ENCODE results near the gene FREM3. TPM values are rescaled to one million over a fixed set of nuclear protein-coding genes. Genes with fewer than 3 reads are reported as not detected.

The FREM3 gene
- total RNA-seq, 1 experiment from 2014 or later, result 0.15 TPM

DNA sequence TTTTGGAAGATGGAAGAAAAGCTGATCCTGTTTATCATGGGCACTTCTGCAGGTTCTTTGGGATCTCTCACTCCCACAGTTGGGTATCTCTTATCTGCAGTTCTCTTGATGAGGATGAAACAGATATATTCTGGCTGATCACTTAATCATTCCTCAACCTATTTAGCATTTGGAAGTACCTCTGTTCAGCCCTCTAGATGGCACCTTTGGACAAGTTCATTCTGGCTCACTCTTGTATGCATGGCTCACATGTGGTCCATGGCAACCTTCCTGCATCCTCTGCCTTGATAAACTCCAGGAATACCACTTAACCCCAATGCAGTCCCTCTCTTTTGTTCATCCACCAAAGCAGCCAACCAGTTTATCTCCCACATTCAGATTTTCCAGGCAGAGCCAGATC, 112.8 kb downstream of the FREM3 start (continued):
- TF ChIP-seq, protein P1, sequence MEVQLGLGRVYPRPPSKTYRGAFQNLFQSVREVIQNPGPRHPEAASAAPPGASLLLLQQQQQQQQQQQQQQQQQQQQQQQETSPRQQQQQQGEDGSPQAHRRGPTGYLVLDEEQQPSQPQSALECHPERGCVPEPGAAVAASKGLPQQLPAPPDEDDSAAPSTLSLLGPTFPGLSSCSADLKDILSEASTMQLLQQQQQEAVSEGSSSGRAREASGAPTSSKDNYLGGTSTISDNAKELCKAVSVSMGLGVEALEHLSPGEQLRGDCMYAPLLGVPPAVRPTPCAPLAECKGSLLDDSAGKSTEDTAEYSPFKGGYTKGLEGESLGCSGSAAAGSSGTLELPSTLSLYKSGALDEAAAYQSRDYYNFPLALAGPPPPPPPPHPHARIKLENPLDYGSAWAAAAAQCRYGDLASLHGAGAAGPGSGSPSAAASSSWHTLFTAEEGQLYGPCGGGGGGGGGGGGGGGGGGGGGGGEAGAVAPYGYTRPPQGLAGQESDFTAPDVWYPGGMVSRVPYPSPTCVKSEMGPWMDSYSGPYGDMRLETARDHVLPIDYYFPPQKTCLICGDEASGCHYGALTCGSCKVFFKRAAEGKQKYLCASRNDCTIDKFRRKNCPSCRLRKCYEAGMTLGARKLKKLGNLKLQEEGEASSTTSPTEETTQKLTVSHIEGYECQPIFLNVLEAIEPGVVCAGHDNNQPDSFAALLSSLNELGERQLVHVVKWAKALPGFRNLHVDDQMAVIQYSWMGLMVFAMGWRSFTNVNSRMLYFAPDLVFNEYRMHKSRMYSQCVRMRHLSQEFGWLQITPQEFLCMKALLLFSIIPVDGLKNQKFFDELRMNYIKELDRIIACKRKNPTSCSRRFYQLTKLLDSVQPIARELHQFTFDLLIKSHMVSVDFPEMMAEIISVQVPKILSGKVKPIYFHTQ (CRISPR knock-in tag; IDR thresholded peaks at IDR 0.05), result no peak
- TF ChIP-seq, protein P2, sequence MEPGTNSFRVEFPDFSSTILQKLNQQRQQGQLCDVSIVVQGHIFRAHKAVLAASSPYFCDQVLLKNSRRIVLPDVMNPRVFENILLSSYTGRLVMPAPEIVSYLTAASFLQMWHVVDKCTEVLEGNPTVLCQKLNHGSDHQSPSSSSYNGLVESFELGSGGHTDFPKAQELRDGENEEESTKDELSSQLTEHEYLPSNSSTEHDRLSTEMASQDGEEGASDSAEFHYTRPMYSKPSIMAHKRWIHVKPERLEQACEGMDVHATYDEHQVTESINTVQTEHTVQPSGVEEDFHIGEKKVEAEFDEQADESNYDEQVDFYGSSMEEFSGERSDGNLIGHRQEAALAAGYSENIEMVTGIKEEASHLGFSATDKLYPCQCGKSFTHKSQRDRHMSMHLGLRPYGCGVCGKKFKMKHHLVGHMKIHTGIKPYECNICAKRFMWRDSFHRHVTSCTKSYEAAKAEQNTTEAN (CRISPR knock-in tag; IDR thresholded peaks at IDR 0.05), result no peak
- TF ChIP-seq, protein P3, sequence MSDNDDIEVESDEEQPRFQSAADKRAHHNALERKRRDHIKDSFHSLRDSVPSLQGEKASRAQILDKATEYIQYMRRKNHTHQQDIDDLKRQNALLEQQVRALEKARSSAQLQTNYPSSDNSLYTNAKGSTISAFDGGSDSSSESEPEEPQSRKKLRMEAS (CRISPR knock-in tag; IDR thresholded peaks at IDR 0.05), result no peak
- TF ChIP-seq RELA (CRISPR knock-in tag; IDR thresholded peaks at IDR 0.05; ENCODE audit: borderline replicate concordance), result no peak
- TF ChIP-seq ZNF219 (CRISPR knock-in tag; IDR thresholded peaks at IDR 0.05; ENCODE audit: borderline replicate concordance), result no peak
- TF ChIP-seq NR3C1 (CRISPR knock-in tag; conservative IDR thresholded peaks at IDR 0.05; ENCODE audit: low read depth), result no peak
- no peak for TF ChIP-seq MYBL2 (CRISPR knock-in tag; IDR thresholded peaks at IDR 0.05)
- TF ChIP-seq, protein P4, sequence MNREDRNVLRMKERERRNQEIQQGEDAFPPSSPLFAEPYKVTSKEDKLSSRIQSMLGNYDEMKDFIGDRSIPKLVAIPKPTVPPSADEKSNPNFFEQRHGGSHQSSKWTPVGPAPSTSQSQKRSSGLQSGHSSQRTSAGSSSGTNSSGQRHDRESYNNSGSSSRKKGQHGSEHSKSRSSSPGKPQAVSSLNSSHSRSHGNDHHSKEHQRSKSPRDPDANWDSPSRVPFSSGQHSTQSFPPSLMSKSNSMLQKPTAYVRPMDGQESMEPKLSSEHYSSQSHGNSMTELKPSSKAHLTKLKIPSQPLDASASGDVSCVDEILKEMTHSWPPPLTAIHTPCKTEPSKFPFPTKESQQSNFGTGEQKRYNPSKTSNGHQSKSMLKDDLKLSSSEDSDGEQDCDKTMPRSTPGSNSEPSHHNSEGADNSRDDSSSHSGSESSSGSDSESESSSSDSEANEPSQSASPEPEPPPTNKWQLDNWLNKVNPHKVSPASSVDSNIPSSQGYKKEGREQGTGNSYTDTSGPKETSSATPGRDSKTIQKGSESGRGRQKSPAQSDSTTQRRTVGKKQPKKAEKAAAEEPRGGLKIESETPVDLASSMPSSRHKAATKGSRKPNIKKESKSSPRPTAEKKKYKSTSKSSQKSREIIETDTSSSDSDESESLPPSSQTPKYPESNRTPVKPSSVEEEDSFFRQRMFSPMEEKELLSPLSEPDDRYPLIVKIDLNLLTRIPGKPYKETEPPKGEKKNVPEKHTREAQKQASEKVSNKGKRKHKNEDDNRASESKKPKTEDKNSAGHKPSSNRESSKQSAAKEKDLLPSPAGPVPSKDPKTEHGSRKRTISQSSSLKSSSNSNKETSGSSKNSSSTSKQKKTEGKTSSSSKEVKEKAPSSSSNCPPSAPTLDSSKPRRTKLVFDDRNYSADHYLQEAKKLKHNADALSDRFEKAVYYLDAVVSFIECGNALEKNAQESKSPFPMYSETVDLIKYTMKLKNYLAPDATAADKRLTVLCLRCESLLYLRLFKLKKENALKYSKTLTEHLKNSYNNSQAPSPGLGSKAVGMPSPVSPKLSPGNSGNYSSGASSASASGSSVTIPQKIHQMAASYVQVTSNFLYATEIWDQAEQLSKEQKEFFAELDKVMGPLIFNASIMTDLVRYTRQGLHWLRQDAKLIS (CRISPR knock-in tag; IDR thresholded peaks at IDR 0.05; ENCODE audit: borderline replicate concordance), result no peak
- TF ChIP-seq, protein P5, sequence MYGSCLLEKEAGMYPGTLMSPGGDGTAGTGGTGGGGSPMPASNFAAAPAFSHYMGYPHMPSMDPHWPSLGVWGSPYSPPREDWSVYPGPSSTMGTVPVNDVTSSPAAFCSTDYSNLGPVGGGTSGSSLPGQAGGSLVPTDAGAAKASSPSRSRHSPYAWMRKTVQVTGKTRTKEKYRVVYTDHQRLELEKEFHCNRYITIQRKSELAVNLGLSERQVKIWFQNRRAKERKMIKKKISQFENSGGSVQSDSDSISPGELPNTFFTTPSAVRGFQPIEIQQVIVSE (CRISPR knock-in tag; IDR thresholded peaks at IDR 0.05; ENCODE audit: borderline replicate concordance), result no peak

DNA sequence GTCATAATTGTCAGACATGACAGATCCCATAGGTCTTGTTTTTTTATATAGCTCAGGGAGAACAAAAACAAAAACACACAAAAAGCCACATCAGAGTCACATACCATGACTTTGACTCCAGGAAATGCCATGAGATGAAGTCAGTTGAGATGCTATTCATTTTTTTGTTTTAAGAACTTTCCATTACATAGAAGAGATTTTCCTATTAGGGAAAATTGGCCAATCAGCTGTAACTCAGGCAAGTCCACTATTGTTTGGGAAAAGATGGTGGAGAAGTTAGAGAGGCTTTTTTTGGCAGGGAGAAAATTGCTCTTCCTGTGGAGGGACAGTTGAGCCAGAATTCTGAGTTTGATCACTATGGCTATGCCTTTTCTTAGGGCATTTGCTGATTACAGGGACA, 114.4 kb downstream of the FREM3 start:
- no peaks in the 10 kb centered on the region for H3K27me3 Mint-ChIP-seq (ENCODE audit: low read depth)
- POLR2A ChIA-PET, result no interaction called here
- TF ChIP-seq TP53 (CRISPR knock-in tag; IDR thresholded peaks at IDR 0.05), result no peak
- TF ChIP-seq CBFB (CRISPR knock-in tag; IDR thresholded peaks at IDR 0.05; ENCODE audit: low read depth), result no peak
- no peak for TF ChIP-seq OVOL2 (CRISPR knock-in tag; IDR thresholded peaks at IDR 0.05; ENCODE audit: borderline replicate concordance)
- TF ChIP-seq JUN (CRISPR knock-in tag; IDR thresholded peaks at IDR 0.05), result no peak
- TF ChIP-seq, protein P6, sequence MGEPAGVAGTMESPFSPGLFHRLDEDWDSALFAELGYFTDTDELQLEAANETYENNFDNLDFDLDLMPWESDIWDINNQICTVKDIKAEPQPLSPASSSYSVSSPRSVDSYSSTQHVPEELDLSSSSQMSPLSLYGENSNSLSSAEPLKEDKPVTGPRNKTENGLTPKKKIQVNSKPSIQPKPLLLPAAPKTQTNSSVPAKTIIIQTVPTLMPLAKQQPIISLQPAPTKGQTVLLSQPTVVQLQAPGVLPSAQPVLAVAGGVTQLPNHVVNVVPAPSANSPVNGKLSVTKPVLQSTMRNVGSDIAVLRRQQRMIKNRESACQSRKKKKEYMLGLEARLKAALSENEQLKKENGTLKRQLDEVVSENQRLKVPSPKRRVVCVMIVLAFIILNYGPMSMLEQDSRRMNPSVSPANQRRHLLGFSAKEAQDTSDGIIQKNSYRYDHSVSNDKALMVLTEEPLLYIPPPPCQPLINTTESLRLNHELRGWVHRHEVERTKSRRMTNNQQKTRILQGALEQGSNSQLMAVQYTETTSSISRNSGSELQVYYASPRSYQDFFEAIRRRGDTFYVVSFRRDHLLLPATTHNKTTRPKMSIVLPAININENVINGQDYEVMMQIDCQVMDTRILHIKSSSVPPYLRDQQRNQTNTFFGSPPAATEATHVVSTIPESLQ (CRISPR knock-in tag; IDR thresholded peaks at IDR 0.05), result no peak
- TF ChIP-seq SP1 (CRISPR knock-in tag; conservative IDR thresholded peaks at IDR 0.05), result no peak
- no peak for TF ChIP-seq CREM (CRISPR knock-in tag; IDR thresholded peaks at IDR 0.05)
- no peak for TF ChIP-seq HMGA2 (CRISPR knock-in tag; IDR thresholded peaks at IDR 0.05)
- no peak for TF ChIP-seq GABPB1 (CRISPR knock-in tag; IDR thresholded peaks at IDR 0.05)
- no peak for DNase-seq (ENCODE audit: low spot score)
- CTCF ChIA-PET, result no interaction called here
- H3K4me3 Mint-ChIP-seq, result no peak overlapping the region
- H3K36me3 Mint-ChIP-seq, result peaks cover 7% of the 10 kb centered on the region; the same call in 1 of the 2 replicates
- H3K9me3 Mint-ChIP-seq, result peaks cover 20% of the 10 kb centered on the region
- no peak for ATAC-seq
- no peaks in the 10 kb centered on the region for H3K4me1 Mint-ChIP-seq
- no peak overlapping the region for H3K27ac Mint-ChIP-seq
